ENCODE data around the gene S100A13.

DNA sequence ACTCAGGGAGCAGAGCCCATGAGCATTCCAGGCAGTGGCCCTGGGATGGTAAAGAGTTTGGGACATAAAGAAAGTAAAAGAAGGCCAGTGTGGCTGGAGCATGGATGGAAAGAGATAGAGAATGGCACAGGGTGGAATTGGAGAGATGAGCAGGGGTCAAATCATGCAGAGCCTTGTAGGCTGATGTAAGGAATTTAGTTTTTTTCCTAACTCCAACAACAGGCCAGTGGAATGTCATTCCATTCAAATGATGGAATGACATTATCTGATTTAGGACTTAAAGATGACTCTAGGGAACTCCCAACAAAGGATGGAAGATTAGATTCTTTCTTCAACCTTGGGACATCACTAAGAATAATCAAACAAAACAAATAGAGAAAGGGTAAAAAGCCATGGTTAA lies 48.8 kb downstream of the S100A13 start:
- TF ChIP-seq EZH2 (IDR thresholded peaks at IDR 0.05; ENCODE audit: low read depth) = no peak
- TF ChIP-seq, protein P1, sequence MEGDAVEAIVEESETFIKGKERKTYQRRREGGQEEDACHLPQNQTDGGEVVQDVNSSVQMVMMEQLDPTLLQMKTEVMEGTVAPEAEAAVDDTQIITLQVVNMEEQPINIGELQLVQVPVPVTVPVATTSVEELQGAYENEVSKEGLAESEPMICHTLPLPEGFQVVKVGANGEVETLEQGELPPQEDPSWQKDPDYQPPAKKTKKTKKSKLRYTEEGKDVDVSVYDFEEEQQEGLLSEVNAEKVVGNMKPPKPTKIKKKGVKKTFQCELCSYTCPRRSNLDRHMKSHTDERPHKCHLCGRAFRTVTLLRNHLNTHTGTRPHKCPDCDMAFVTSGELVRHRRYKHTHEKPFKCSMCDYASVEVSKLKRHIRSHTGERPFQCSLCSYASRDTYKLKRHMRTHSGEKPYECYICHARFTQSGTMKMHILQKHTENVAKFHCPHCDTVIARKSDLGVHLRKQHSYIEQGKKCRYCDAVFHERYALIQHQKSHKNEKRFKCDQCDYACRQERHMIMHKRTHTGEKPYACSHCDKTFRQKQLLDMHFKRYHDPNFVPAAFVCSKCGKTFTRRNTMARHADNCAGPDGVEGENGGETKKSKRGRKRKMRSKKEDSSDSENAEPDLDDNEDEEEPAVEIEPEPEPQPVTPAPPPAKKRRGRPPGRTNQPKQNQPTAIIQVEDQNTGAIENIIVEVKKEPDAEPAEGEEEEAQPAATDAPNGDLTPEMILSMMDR (conservative IDR thresholded peaks at IDR 0.05) = no peak

Data from PC-9 (cell line).